ENCODE results near the gene ZNF546. TPM values are rescaled to one million over a fixed set of nuclear protein-coding genes. Genes with fewer than 3 reads are reported as not detected.

Gene ZNF546
- total RNA-seq, 1 experiment from 2014 or later = 5.2 TPM

GRCh38 chr19:40006273-40006691, 9.4 kb downstream of the ZNF546 start:
- no TSS peak for BruUV-seq (replicated peaks)
- intact Hi-C loops (cut with micrococcal nuclease) = no loop called here
- Mint-ChIP-seq H3K9me3 (ENCODE audit: unreplicated experiment) (peaks cover 19% of the 10 kb centered on the region), H3K36me3 (ENCODE audit: insufficient read depth, unreplicated experiment) (peaks cover 47% of the 10 kb centered on the region), H3K4me1 (ENCODE audit: insufficient read depth, unreplicated experiment) (peaks cover 6% of the 10 kb centered on the region), H3K27ac (ENCODE audit: low read depth, unreplicated experiment) (no peak overlapping the region), H3K27me3 (ENCODE audit: insufficient read depth, unreplicated experiment) (no peaks in the 10 kb centered on the region), H3K4me3 (ENCODE audit: unreplicated experiment) (no peak overlapping the region)
- CTCF ChIA-PET = no interaction called here
- TF ChIP-seq CTCF (IDR thresholded peaks at IDR 0.05; ENCODE audit: unreplicated experiment) = no peak
- POLR2A ChIA-PET = no interaction called here
- DNase-seq (ENCODE audit: unreplicated experiment) = peak; percentile 62

- no peak for DNase-seq (ENCODE audit: unreplicated experiment)
- peaks cover 60% of the 10 kb centered on the region for H3K36me3 Mint-ChIP-seq (ENCODE audit: insufficient read depth, unreplicated experiment)
- no TSS peak for BruUV-seq (replicated peaks)
- POLR2A ChIA-PET = interaction anchor here (0.6 kb wide), 1 partner anchor 1215 kb away, joined by 4 read pairs; no protein-coding TSS in a partner anchor
- CTCF ChIA-PET = no interaction called here
- TF ChIP-seq CTCF (IDR thresholded peaks at IDR 0.05; ENCODE audit: unreplicated experiment) = no peak
- no peak overlapping the region for H3K4me3 Mint-ChIP-seq (ENCODE audit: unreplicated experiment)
- no peaks in the 10 kb centered on the region for H3K27me3 Mint-ChIP-seq (ENCODE audit: insufficient read depth, unreplicated experiment)
- peaks cover 6% of the 10 kb centered on the region for H3K4me1 Mint-ChIP-seq (ENCODE audit: insufficient read depth, unreplicated experiment)
- intact Hi-C loops (cut with micrococcal nuclease) = no loop called here
- H3K27ac Mint-ChIP-seq (ENCODE audit: low read depth, unreplicated experiment) = no peak overlapping the region
- H3K9me3 Mint-ChIP-seq (ENCODE audit: unreplicated experiment) = peaks cover 19% of the 10 kb centered on the region
Observed at GRCh38 chr19:40009674-40010073, 12.8 kb downstream of the ZNF546 start.

- Mint-ChIP-seq H3K9me3 (ENCODE audit: unreplicated experiment) (peaks cover 12% of the 10 kb centered on the region), H3K36me3 (ENCODE audit: insufficient read depth, unreplicated experiment) (peaks cover 41% of the 10 kb centered on the region), H3K4me3 (ENCODE audit: unreplicated experiment) (no peak overlapping the region), H3K27ac (ENCODE audit: low read depth, unreplicated experiment) (no peak overlapping the region), H3K4me1 (ENCODE audit: insufficient read depth, unreplicated experiment) (no peaks in the 10 kb centered on the region), H3K27me3 (ENCODE audit: insufficient read depth, unreplicated experiment) (no peaks in the 10 kb centered on the region)
- POLR2A ChIA-PET = no interaction called here
- BruUV-seq (replicated peaks) = no TSS peak
- no peak for TF ChIP-seq CTCF (IDR thresholded peaks at IDR 0.05; ENCODE audit: unreplicated experiment)
- CTCF ChIA-PET = no interaction called here
- intact Hi-C loops (cut with micrococcal nuclease) = no loop called here
- no peak for DNase-seq (ENCODE audit: unreplicated experiment)
Observed at GRCh38 chr19:40013991-40014390, 17.1 kb downstream of the ZNF546 start.

- TF ChIP-seq CTCF (IDR thresholded peaks at IDR 0.05; ENCODE audit: unreplicated experiment) = no peak
- ChIA-PET CTCF (interaction anchor here (0.6 kb wide), 1 partner anchor 26 kb away, joined by 3 read pairs; no protein-coding TSS in a partner anchor), POLR2A (no interaction called here)
- no TSS peak for BruUV-seq (replicated peaks)
- Mint-ChIP-seq H3K36me3 (ENCODE audit: insufficient read depth, unreplicated experiment) (no peaks in the 10 kb centered on the region), H3K27ac (ENCODE audit: low read depth, unreplicated experiment) (no peak overlapping the region), H3K4me3 (ENCODE audit: unreplicated experiment) (no peak overlapping the region), H3K4me1 (ENCODE audit: insufficient read depth, unreplicated experiment) (no peaks in the 10 kb centered on the region), H3K27me3 (ENCODE audit: insufficient read depth, unreplicated experiment) (no peaks in the 10 kb centered on the region), H3K9me3 (ENCODE audit: unreplicated experiment) (peaks cover 42% of the 10 kb centered on the region)
- intact Hi-C loops (cut with micrococcal nuclease) = no loop called here
- DNase-seq (ENCODE audit: unreplicated experiment) = no peak
Observed at GRCh38 chr19:40023969-40024368, 27.1 kb downstream of the ZNF546 start.
